Suprapubic skin (tissue), 4 donors: ENCODE data around the gene UBXN4. TPM values are rescaled to one million over a fixed set of nuclear protein-coding genes. Genes with fewer than 3 reads are reported as not detected.

ENCODE experiments used
- DNase-seq, 2 donors: peaks; one replicate each; pipeline ENCODE4 v3.0.0-alpha.2; 2019; ENCODE audit warnings: low spot score in 2 of 2
- H3K27ac ChIP-seq: fragments of 200-600 bp; sonication (generic); one replicate; pipeline ENCODE4 v1.5.1; 2019
- H3K27me3 ChIP-seq: fragments of 200-600 bp; sonication (generic); one replicate; pipeline ENCODE4 v1.5.1; 2019
- H3K36me3 ChIP-seq: fragments of 200-600 bp; sonication (generic); one replicate; pipeline ENCODE4 v1.5.1; 2019
- H3K4me1 ChIP-seq: fragments of 200-600 bp; sonication (generic); one replicate; pipeline ENCODE4 v1.5.1; 2019
- H3K4me3 ChIP-seq: fragments of 200-600 bp; sonication (generic); one replicate; pipeline ENCODE4 v1.5.1; 2019; ENCODE audit warnings: mild to moderate bottlenecking
- H3K9me3 ChIP-seq: fragments of 200-600 bp; sonication (generic); one replicate; pipeline ENCODE4 v1.5.1; 2019
- EP300 ChIP-seq: sonication (generic); formaldehyde crosslinking; IDR thresholded peaks from one replicate; pipeline ENCODE4 v1.6.1; 2017; ENCODE audit warnings: antibody characterized with exemption
- POLR2A ChIP-seq, 2 donors: fragments of 450-650 bp; IDR thresholded peaks; one replicate each; pipeline ENCODE4 v1.6.1; 2017; ENCODE audit warnings: antibody characterized with exemption in 2 of 2, mild to moderate bottlenecking in 2 of 2, moderate library complexity in 2 of 2
- POLR2AphosphoS5 ChIP-seq, 3 donors: sonication (generic); formaldehyde crosslinking; IDR thresholded peaks; one replicate each; pipeline ENCODE4 v1.6.1; 2017; ENCODE audit warnings: antibody characterized with exemption in 3 of 3
- WGBS: methylation state at CpG from one replicate; pipeline ENCODE4 v1.1.5; 2018; 5-methylcytosine and 5-hydroxymethylcytosine counted together
- total RNA-seq, 4 donors: library from RNA; depleted of rRNA; stranded (reverse); fragments of >200 nt; gene quantifications; one replicate each; pipeline ENCODE4 v1.1.0, GENCODE V29; 2016
- TF ChIP-seq, protein P1 (sequence below), 2 donors: fragments of 200-600 bp in 1 of 2; fragments of 450-650 bp in 1 of 2; sonication (generic) in 1 of 2; IDR thresholded peaks; one replicate each; pipeline ENCODE4 v1.5.1; 2016 to 2019; ENCODE audit warnings: antibody characterized with exemption in 2 of 2, mild to moderate bottlenecking in 1 of 2, moderate library complexity in 1 of 2

The UBXN4 gene
- total RNA-seq, 4 donors from 2014 or later: 61.7 to 88.3 (median 69.3) TPM

DNA sequence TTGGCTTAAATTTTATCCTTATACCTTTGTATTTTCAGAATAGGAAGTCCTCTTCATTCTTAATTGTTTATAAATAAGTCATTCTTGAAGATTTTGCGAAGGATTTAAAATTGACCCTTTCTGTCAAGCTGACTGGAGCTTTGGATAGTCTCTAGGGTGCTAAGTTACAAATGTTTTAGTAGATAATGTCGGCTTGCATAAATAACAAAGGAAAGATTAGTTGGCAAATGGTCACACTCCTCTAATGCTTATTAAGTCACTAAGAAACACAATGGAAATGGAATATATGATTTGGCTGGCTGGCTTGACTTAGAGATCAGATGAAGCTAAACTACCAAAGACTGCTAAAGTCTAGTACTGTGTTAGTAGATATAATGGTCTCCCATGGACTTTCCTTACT is 40.6 kb downstream of the UBXN4 start:
- H3K9me3 ChIP-seq: no peaks in the 10 kb centered on the region
- no peak overlapping the region for H3K4me3 ChIP-seq
- no peaks in the 10 kb centered on the region for H3K27me3 ChIP-seq
- WGBS: 95% methylated on average over 2 of the region's 2 CpGs
- DNase-seq: no peak
- H3K27ac ChIP-seq: no peak overlapping the region
- TF ChIP-seq, protein P1, sequence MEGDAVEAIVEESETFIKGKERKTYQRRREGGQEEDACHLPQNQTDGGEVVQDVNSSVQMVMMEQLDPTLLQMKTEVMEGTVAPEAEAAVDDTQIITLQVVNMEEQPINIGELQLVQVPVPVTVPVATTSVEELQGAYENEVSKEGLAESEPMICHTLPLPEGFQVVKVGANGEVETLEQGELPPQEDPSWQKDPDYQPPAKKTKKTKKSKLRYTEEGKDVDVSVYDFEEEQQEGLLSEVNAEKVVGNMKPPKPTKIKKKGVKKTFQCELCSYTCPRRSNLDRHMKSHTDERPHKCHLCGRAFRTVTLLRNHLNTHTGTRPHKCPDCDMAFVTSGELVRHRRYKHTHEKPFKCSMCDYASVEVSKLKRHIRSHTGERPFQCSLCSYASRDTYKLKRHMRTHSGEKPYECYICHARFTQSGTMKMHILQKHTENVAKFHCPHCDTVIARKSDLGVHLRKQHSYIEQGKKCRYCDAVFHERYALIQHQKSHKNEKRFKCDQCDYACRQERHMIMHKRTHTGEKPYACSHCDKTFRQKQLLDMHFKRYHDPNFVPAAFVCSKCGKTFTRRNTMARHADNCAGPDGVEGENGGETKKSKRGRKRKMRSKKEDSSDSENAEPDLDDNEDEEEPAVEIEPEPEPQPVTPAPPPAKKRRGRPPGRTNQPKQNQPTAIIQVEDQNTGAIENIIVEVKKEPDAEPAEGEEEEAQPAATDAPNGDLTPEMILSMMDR (IDR thresholded peaks at IDR 0.05): no peak
- TF ChIP-seq EP300: no peak
- TF ChIP-seq POLR2AphosphoS5 (IDR thresholded peaks at IDR 0.05): no peak
- TF ChIP-seq POLR2A (IDR thresholded peaks at IDR 0.05): no peak
- no peaks in the 10 kb centered on the region for H3K4me1 ChIP-seq
- peaks cover 92% of the 10 kb centered on the region for H3K36me3 ChIP-seq

DNA sequence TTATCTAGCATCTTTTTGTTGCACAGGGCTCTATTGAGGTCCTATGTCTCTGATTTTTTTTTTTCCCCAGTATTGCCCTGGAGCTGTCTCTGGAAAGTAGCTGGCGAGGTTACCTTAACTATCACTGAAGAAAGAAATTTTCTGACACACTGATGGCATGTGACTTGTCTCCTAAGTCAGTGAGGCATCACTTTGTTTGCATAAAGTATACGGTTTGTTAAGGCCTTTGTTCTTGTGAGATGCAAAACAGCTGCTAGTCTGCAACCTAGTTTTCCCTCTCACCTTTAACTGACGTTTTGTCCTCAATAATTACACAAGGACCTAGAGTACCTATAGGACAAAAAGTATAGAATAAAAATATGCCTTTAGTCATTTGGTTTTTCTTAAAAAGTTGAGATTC is 41.8 kb downstream of the UBXN4 start:
- 89% methylated on average over 3 of the region's 3 CpGs for WGBS
- TF ChIP-seq, protein P1 (IDR thresholded peaks at IDR 0.05): no peak
- TF ChIP-seq EP300: no peak
- TF ChIP-seq POLR2A (IDR thresholded peaks at IDR 0.05): no peak
- TF ChIP-seq POLR2AphosphoS5 (IDR thresholded peaks at IDR 0.05): no peak
- Histone ChIP-seq H3K36me3 (peaks cover 81% of the 10 kb centered on the region), H3K9me3 (no peaks in the 10 kb centered on the region), H3K4me3 (no peak overlapping the region), H3K27ac (no peak overlapping the region), H3K4me1 (no peaks in the 10 kb centered on the region), H3K27me3 (no peaks in the 10 kb centered on the region)
- no peak for DNase-seq

DNA sequence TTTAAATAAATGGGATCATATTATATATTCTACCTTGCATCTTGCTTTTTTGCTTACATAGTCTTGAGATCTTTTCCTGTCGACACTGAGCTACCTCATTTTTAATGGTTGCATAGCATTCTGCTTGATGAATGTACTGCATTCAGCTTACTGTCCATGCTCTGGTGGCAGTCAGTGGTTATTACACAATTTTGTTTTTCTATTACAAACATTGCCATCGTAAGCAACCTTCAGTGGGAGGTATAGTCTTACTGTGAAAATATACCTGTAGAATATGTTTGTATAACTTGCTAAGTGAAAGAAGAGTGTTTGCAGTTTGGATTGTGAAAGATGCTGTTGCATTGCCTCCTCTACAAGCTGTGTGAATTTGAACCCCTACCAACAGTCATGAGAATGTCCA is 43.4 kb downstream of the UBXN4 start:
- H3K36me3 ChIP-seq: peaks cover 67% of the 10 kb centered on the region
- H3K27ac ChIP-seq: no peak overlapping the region
- H3K9me3 ChIP-seq: no peaks in the 10 kb centered on the region
- no peaks in the 10 kb centered on the region for H3K4me1 ChIP-seq
- DNase-seq: no peak
- H3K4me3 ChIP-seq: no peak overlapping the region
- H3K27me3 ChIP-seq: no peaks in the 10 kb centered on the region
- WGBS: 94% methylated on average over 2 of the region's 2 CpGs
- TF ChIP-seq POLR2A (IDR thresholded peaks at IDR 0.05): no peak
- TF ChIP-seq POLR2AphosphoS5 (IDR thresholded peaks at IDR 0.05): no peak
- TF ChIP-seq, protein P1 (IDR thresholded peaks at IDR 0.05): no peak
- TF ChIP-seq EP300: no peak

DNA sequence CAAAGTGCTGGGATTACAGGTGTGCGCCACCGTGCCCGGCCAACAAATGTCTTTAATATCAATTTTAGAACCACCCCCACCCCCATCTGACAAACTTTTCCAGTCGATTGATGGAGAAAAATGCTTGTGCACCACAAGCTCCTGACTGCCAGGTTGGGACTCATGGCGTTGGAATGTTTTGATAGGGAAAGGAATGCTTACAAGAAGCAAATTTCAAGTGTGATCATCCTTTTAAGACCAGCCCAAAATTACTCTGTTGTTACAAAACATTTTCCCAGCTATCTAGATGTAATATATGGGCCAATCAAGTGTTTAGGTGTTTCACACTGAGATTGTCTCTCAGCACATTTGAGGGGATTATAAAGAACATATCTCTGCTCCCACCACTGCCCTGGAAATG is 45.2 kb downstream of the UBXN4 start:
- peaks cover 49% of the 10 kb centered on the region for H3K36me3 ChIP-seq
- no peaks in the 10 kb centered on the region for H3K27me3 ChIP-seq
- TF ChIP-seq POLR2AphosphoS5 (IDR thresholded peaks at IDR 0.05): no peak
- TF ChIP-seq POLR2A (IDR thresholded peaks at IDR 0.05): no peak
- no peak for TF ChIP-seq EP300
- TF ChIP-seq, protein P1 (IDR thresholded peaks at IDR 0.05): no peak
- H3K4me1 ChIP-seq: no peaks in the 10 kb centered on the region
- no peak for DNase-seq
- no peak overlapping the region for H3K27ac ChIP-seq
- H3K9me3 ChIP-seq: no peaks in the 10 kb centered on the region
- H3K4me3 ChIP-seq: no peak overlapping the region
- 94% methylated on average over 5 of the region's 5 CpGs for WGBS

DNA sequence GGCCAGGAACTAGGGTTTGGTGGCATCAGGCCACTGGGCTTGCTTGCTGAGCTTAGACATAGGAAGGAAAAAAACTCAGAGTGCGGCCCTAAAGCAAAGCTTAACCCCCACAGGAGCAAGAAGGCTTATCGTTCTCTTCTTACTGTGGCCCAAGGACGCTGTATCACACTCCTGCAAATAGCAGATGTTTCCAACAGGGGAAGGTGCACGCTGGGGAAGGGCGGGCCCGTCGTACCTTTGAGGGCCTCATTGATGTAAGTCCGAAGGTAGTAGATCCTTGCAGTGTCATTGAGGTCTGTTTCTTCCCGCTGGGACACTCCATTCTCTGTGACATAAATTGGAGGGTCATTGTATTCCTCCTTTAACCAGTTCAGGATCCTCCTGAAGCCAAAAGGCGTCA is 48.8 kb downstream of the UBXN4 start:
- TF ChIP-seq POLR2A (IDR thresholded peaks at IDR 0.05): no peak
- TF ChIP-seq, protein P1 (IDR thresholded peaks at IDR 0.05): no peak

More for the DNA sequence above, 48.8 kb downstream of the UBXN4 start:
- peaks cover 13% of the 10 kb centered on the region for H3K36me3 ChIP-seq
- no peak overlapping the region for H3K4me3 ChIP-seq
- H3K4me1 ChIP-seq: peaks cover 5% of the 10 kb centered on the region
- no peak for DNase-seq
- 93% methylated on average over 10 of the region's 10 CpGs for WGBS
- H3K27ac ChIP-seq: no peak overlapping the region
- no peaks in the 10 kb centered on the region for H3K27me3 ChIP-seq
- H3K9me3 ChIP-seq: no peaks in the 10 kb centered on the region
